ENCODE data around the gene LINS1. TPM values are rescaled to one million over a fixed set of nuclear protein-coding genes. Genes with fewer than 3 reads are reported as not detected.

LINS1 gene
- total RNA-seq, 2 experiments from 2014 or later, result 41.7 to 43.8 TPM

- intact Hi-C loops (cut with DNase I, micrococcal nuclease), result no loop called here
- no peak for DNase-seq
- CTCF ChIA-PET, result interaction anchor here (0.6 to 0.9 kb wide), 2 partner anchors 17 to 37 kb away, joined by 3 read pairs; no protein-coding TSS in a partner anchor
- Mint-ChIP-seq H3K4me3 (no peak overlapping the region), H3K36me3 (ENCODE audit: low read depth) (peaks cover 7% of the 10 kb centered on the region), H3K4me1 (peaks cover 9% of the 10 kb centered on the region), H3K27ac (no peak overlapping the region), H3K27me3 (no peaks in the 10 kb centered on the region), H3K9me3 (ENCODE audit: low read depth) (no peaks in the 10 kb centered on the region)
- POLR2A ChIA-PET, result no interaction called here
- ATAC-seq, result no peak
Observed at GRCh38 chr15:100526027-100526481, 75.9 kb downstream of the LINS1 start.

- DNase-seq (no peak), ATAC-seq (no peak)
- Mint-ChIP-seq H3K4me3 (no peak overlapping the region), H3K4me1 (peaks cover 15% of the 10 kb centered on the region), H3K27me3 (no peaks in the 10 kb centered on the region), H3K9me3 (ENCODE audit: low read depth) (no peaks in the 10 kb centered on the region), H3K27ac (no peak overlapping the region), H3K36me3 (ENCODE audit: low read depth) (peaks cover 7% of the 10 kb centered on the region)
- CTCF ChIA-PET, result interaction anchor here (0.9 kb wide), 1 partner anchor 17 kb away, joined by 3 read pairs; no protein-coding TSS in a partner anchor
- intact Hi-C loops (cut with DNase I, micrococcal nuclease), result no loop called here
- POLR2A ChIA-PET, result no interaction called here
Observed at GRCh38 chr15:100525436-100525835, 76.5 kb downstream of the LINS1 start.

DNA sequence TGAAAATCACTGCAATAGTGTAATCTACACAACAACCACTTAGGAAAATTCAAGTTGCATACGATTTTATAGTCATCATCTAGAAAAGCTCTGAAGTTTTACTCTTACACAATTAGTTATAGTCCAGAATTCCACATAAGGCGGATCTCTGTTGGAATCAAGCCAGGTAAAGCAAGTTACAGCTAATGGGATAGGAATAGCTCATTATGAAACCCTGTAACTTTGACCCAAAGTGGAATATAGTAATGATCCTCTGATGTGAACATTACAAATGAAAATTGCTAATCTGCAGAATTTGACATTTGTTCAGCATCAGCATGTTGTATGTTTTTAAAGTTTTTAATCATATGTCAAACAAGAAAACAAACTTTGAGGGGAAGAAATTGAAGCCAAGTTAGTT lies 77.7 kb downstream of the LINS1 start:
- CTCF ChIA-PET, result interaction anchor here (0.8 kb wide), 1 partner anchor 103 kb away, joined by 3 read pairs; no protein-coding TSS in a partner anchor
- intact Hi-C loops (cut with DNase I, micrococcal nuclease), result no loop called here
- H3K9me3 Mint-ChIP-seq (ENCODE audit: low read depth), result no peaks in the 10 kb centered on the region

GRCh38 chr15:100521907-100522306 lies 80.1 kb downstream of the LINS1 start:
- H3K27me3 Mint-ChIP-seq, result no peaks in the 10 kb centered on the region
- intact Hi-C loops (cut with DNase I, micrococcal nuclease), result no loop called here
- POLR2A ChIA-PET, result no interaction called here
- H3K4me3 Mint-ChIP-seq, result no peak overlapping the region
- CTCF ChIA-PET, result interaction anchor here (1.5 kb wide), 1 partner anchor 172 kb away, joined by 4 read pairs; no protein-coding TSS in a partner anchor
- ATAC-seq, result no peak
- no peak for DNase-seq
- H3K27ac Mint-ChIP-seq, result no peak overlapping the region
- H3K9me3 Mint-ChIP-seq (ENCODE audit: low read depth), result no peaks in the 10 kb centered on the region
- peaks cover 17% of the 10 kb centered on the region for H3K4me1 Mint-ChIP-seq
- peaks cover 7% of the 10 kb centered on the region for H3K36me3 Mint-ChIP-seq (ENCODE audit: low read depth)

More for the DNA sequence above, 77.7 kb downstream of the LINS1 start:
- DNase-seq, result no peak
- no peak for ATAC-seq
- no peaks in the 10 kb centered on the region for H3K27me3 Mint-ChIP-seq
- H3K36me3 Mint-ChIP-seq (ENCODE audit: low read depth), result peaks cover 7% of the 10 kb centered on the region
- peaks cover 17% of the 10 kb centered on the region for H3K4me1 Mint-ChIP-seq
- POLR2A ChIA-PET, result no interaction called here
- H3K4me3 Mint-ChIP-seq, result no peak overlapping the region
- H3K27ac Mint-ChIP-seq, result no peak overlapping the region

- Mint-ChIP-seq H3K27me3 (no peaks in the 10 kb centered on the region), H3K27ac (peak overlapping the region; percentile 42), H3K4me3 (no peak overlapping the region), H3K9me3 (ENCODE audit: low read depth) (no peaks in the 10 kb centered on the region), H3K4me1 (peaks cover 22% of the 10 kb centered on the region), H3K36me3 (ENCODE audit: low read depth) (peaks cover 7% of the 10 kb centered on the region)
- intact Hi-C loops (cut with DNase I, micrococcal nuclease), result no loop called here
- DNase-seq (no peak), ATAC-seq (peak; percentile 30)
- ChIA-PET CTCF (interaction anchor here (0.5 to 1.5 kb wide), 5 partner anchors 14 to 381 kb away, joined by 3 to 4 read pairs (median 3); no protein-coding TSS in a partner anchor), POLR2A (no interaction called here)
Observed at GRCh38 chr15:100520132-100520921, 81.7 kb downstream of the LINS1 start.

- ChIA-PET POLR2A (no interaction called here), CTCF (interaction anchor here (1.0 kb wide), 1 partner anchor 8 kb away, joined by 3 read pairs; no protein-coding TSS in a partner anchor)
- Mint-ChIP-seq H3K27me3 (no peaks in the 10 kb centered on the region), H3K4me3 (no peak overlapping the region), H3K4me1 (peaks cover 22% of the 10 kb centered on the region), H3K9me3 (ENCODE audit: low read depth) (no peaks in the 10 kb centered on the region), H3K27ac (no peak overlapping the region), H3K36me3 (ENCODE audit: low read depth) (peaks cover 3% of the 10 kb centered on the region)
- no peak for DNase-seq
- intact Hi-C loops (cut with DNase I, micrococcal nuclease), result no loop called here
- no peak for ATAC-seq
Observed at GRCh38 chr15:100517846-100518245, 84.1 kb downstream of the LINS1 start.

Other genes starting within 250 kb of the LINS1 start
- under 1 TPM; 0.41 to 0.60 TPM for gene CERS3, start 73.2 kb downstream of the LINS1 start, total RNA-seq
- gene ASB7, start 405 bp upstream of the LINS1 start, total RNA-seq, result 10 to 100 TPM; 16.6 to 19.5 TPM

All from activated CD4-positive, alpha-beta T cell treated with anti-CD3 and anti-CD28 coated beads for 36 hours (primary cell).